Spleen (tissue), 11 donors: Measurements from ENCODE around the gene MAP2K5. TPM values are rescaled to one million over a fixed set of nuclear protein-coding genes. Genes with fewer than 3 reads are reported as not detected.

ENCODE experiments used
- DNase-seq: peaks from one replicate; pipeline ENCODE4 v3.0.0-alpha.2; 2020
- H3K27ac ChIP-seq, 8 donors: fragments of 200-600 bp; sonication (generic) in 7 of 8; 1 replicate in 4 of 8; 2 replicates in 4 of 8; pipeline versions ENCODE4 v1.5.0 to v1.8.0; 2016 to 2021; ENCODE audit warnings: inconsistent platforms in 4 of 8, mild to moderate bottlenecking in 4 of 8, moderate library complexity in 1 of 8
- H3K27me3 ChIP-seq, 7 donors: fragments of 200-600 bp; sonication (generic) in 6 of 7; replicated peaks in 1 of 7; 1 replicate in 4 of 7; 2 replicates in 3 of 7; pipeline versions ENCODE4 v1.5.0 to v1.8.0; 2016 to 2021; ENCODE audit warnings: inconsistent platforms in 3 of 7, mild to moderate bottlenecking in 1 of 7
- H3K36me3 ChIP-seq, 6 donors: fragments of 200-600 bp; sonication (generic) in 5 of 6; 1 replicate in 4 of 6; 2 replicates in 2 of 6; pipeline versions ENCODE4 v1.5.0 to v1.8.0; 2016 to 2021; ENCODE audit warnings: inconsistent platforms in 2 of 6
- H3K4me1 ChIP-seq, 6 donors: fragments of 200-600 bp; sonication (generic) in 5 of 6; 1 replicate in 3 of 6; 2 replicates in 3 of 6; pipeline versions ENCODE4 v1.5.0 to v1.8.0; 2016 to 2021; ENCODE audit warnings: inconsistent platforms in 3 of 6
- H3K4me3 ChIP-seq, 8 donors: fragments of 200-600 bp; sonication (generic) in 7 of 8; 1 replicate in 4 of 8; 2 replicates in 4 of 8; pipeline versions ENCODE4 v1.5.0 to v1.8.0; 2016 to 2021; ENCODE audit warnings: inconsistent platforms in 4 of 8, mild to moderate bottlenecking in 4 of 8, moderate library complexity in 2 of 8
- H3K9me3 ChIP-seq, 8 donors: fragments of 200-600 bp; sonication (generic) in 7 of 8; 1 replicate in 4 of 8; 2 replicates in 4 of 8; pipeline versions ENCODE4 v1.5.0 to v1.8.0; 2016 to 2021; ENCODE audit warnings: inconsistent platforms in 4 of 8
- CTCF ChIP-seq, 11 experiments: fragments of 200-600 bp in 7 of 11; fragments of 450-650 bp in 4 of 11; sonication (generic) in 4 of 11; IDR thresholded peaks in 8 of 11; conservative IDR thresholded peaks in 3 of 11; 1 replicate in 7 of 11; 2 replicates in 4 of 11; pipeline versions ENCODE4 v1.4.0 to v1.8.0; 2016 to 2021; ENCODE audit warnings: antibody characterized with exemption in 11 of 11, inconsistent platforms in 4 of 11, mild to moderate bottlenecking in 1 of 11
- POLR2A ChIP-seq, 3 donors: fragments of 450-650 bp; IDR thresholded peaks; one replicate each; pipeline ENCODE4 v1.5.1; 2017; ENCODE audit warnings: antibody characterized with exemption in 3 of 3, mild to moderate bottlenecking in 1 of 3
- POLR2AphosphoS5 ChIP-seq, 3 donors: sonication (generic); formaldehyde crosslinking; IDR thresholded peaks; one replicate each; pipeline ENCODE4 v1.5.1; 2017; ENCODE audit warnings: antibody characterized with exemption in 3 of 3
- WGBS, 5 donors: extraction: QIAGEN DNeasy Blood & Tissue Kit in 3 of 5; methylation state at CpG; one replicate each; pipeline versions ENCODE4 v1.1.5 to v1.1.7; 2013 to 2018; 5-methylcytosine and 5-hydroxymethylcytosine counted together
- intact Hi-C: fragments of 100-400 bp; cut with DNase I; formaldehyde crosslinking; loops from one replicate; pipeline ENCODE4 v1.15.0; 2023; ENCODE audit warnings: low total_unique reads
- polyA plus RNA-seq, 3 donors: library from polyadenylated mRNA; stranded (reverse); fragments of 200-250 nt; gene quantifications; one replicate each; pipeline ENCODE4 v1.2.1, GENCODE V29; 2013
- total RNA-seq, 7 donors: library from RNA; depleted of rRNA in 3 of 7; stranded (reverse); fragments of >200 nt in 3 of 7; fragmentation: NEBNext Ultra II Directional in 4 of 7; extraction: Animal tissue kit (Norgen Biotek cat#: 25700) in 4 of 7; gene quantifications; one replicate each; pipeline versions ENCODE4 v1.1.0 to v1.2.1, GENCODE V29; 2016 to 2021
- donor health status: healthy with polysubstance abuse.
- donor health status: DM: no; HTN: no; CAD: no; lungs with moderate emphysema.
- donor health status: DM: no; HTN: no; CAD: no.
- donor health status: Bipolar disorder and iron deficiency.
- donor health status: healthy.
- donor health status: DM: no; HTN: no; CAD: no.
- donor health status: DM: yes; HTN: yes; CAD: no.

The MAP2K5 gene
- total and polyA plus RNA-seq, 10 donors, result 8.4 to 30.4 (median 14.6) TPM

- no peaks in the 10 kb centered on the region for H3K9me3 ChIP-seq
- no peak overlapping the region for H3K27ac ChIP-seq
- no peak for TF ChIP-seq POLR2A (IDR thresholded peaks at IDR 0.05)
- no peaks in the 10 kb centered on the region for H3K36me3 ChIP-seq
- peaks cover 5 to 67% (median 57%) of the 10 kb centered on the region in 7 donors for H3K27me3 ChIP-seq
- peaks cover 24 to 80% (median 58%) of the 10 kb centered on the region in 6 donors for H3K4me1 ChIP-seq
- 2 to 4% (median 4%) methylated on average over 37 to 59 of the region's 59 CpGs for WGBS, 5 donors
- intact Hi-C loops, result loop anchor here (2.0 to 5.0 kb wide), 2 partner anchors 313 to 379 kb away; partner anchors contain the start of gene C15orf61
- peak overlapping the region; percentile 24 to 68 (median 44) for H3K4me3 ChIP-seq
- DNase-seq, result peak; percentile 82
Measured at GRCh38 chr15:67835297-67836133, 293.0 kb downstream of the MAP2K5 start.

GRCh38 chr15:67836134-67836455 lies 293.6 kb downstream of the MAP2K5 start:
- intact Hi-C loops, result loop anchor here (2.0 to 5.0 kb wide), 2 partner anchors 314 to 379 kb away; partner anchors contain the start of gene C15orf61
- H3K9me3 ChIP-seq, result no peaks in the 10 kb centered on the region
- peaks cover 4 to 61% (median 51%) of the 10 kb centered on the region in 7 donors for H3K27me3 ChIP-seq
- peak overlapping the region; percentile 24 to 68 (median 44) for H3K4me3 ChIP-seq
- H3K36me3 ChIP-seq, result no peaks in the 10 kb centered on the region
- no peak for TF ChIP-seq POLR2AphosphoS5 (IDR thresholded peaks at IDR 0.05)
- TF ChIP-seq POLR2A (IDR thresholded peaks at IDR 0.05), result no peak
- no peak for TF ChIP-seq CTCF (IDR thresholded peaks at IDR 0.05 in 8 of 11, conservative IDR thresholded peaks at IDR 0.05 in 3 of 11)
- H3K27ac ChIP-seq, result no peak overlapping the region
- DNase-seq, result no peak
- peaks cover 24 to 85% (median 62%) of the 10 kb centered on the region in 6 donors for H3K4me1 ChIP-seq
- 1 to 4% (median 2%) methylated on average over 13 to 16 of the region's 16 CpGs for WGBS, 5 donors

- H3K27ac ChIP-seq, result no peak overlapping the region
- H3K27me3 ChIP-seq, result peaks cover 4 to 57% (median 48%) of the 10 kb centered on the region in 7 donors
- peak; percentile 80 for DNase-seq
- H3K4me3 ChIP-seq, result peak overlapping the region in 7 of 8 donors; percentile 24 to 68 (median 44)
- intact Hi-C loops, result loop anchor here (2.0 to 5.0 kb wide), 2 partner anchors 314 to 380 kb away; partner anchors contain the start of gene C15orf61
- H3K4me1 ChIP-seq, result peaks cover 28 to 89% (median 66%) of the 10 kb centered on the region in 6 donors
- TF ChIP-seq POLR2A (IDR thresholded peaks at IDR 0.05) (no peak), CTCF (IDR thresholded peaks at IDR 0.05 in 8 of 11, conservative IDR thresholded peaks at IDR 0.05 in 3 of 11) (peak; percentile 73 to 95 (median 87)), POLR2AphosphoS5 (IDR thresholded peaks at IDR 0.05) (no peak)
- H3K36me3 ChIP-seq, result no peaks in the 10 kb centered on the region
- 13 to 39% (median 36%) methylated on average over 6 to 8 of the region's 8 CpGs for WGBS, 5 donors
- H3K9me3 ChIP-seq, result no peaks in the 10 kb centered on the region
Measured at GRCh38 chr15:67836477-67836876, 294.0 kb downstream of the MAP2K5 start.

GRCh38 chr15:67836955-67837354 lies 294.5 kb downstream of the MAP2K5 start:
- intact Hi-C loops, result loop anchor here (2.0 to 5.0 kb wide), 2 partner anchors 315 to 380 kb away; partner anchors contain the start of gene C15orf61
- peaks cover 4 to 52% (median 43%) of the 10 kb centered on the region in 7 donors for H3K27me3 ChIP-seq

More at GRCh38 chr15:67836955-67837354, 294.5 kb downstream of the MAP2K5 start:
- TF ChIP-seq POLR2AphosphoS5 (IDR thresholded peaks at IDR 0.05) (no peak), POLR2A (IDR thresholded peaks at IDR 0.05) (no peak), CTCF (IDR thresholded peaks at IDR 0.05 in 8 of 11, conservative IDR thresholded peaks at IDR 0.05 in 3 of 11) (no peak)
- DNase-seq, result peak; percentile 29
- Histone ChIP-seq H3K4me3 (no peak overlapping the region), H3K4me1 (peaks cover 29 to 92% (median 69%) of the 10 kb centered on the region in 6 donors), H3K36me3 (no peaks in the 10 kb centered on the region), H3K9me3 (no peaks in the 10 kb centered on the region), H3K27ac (no peak overlapping the region)
- 50 to 70% (median 60%) methylated on average over 2 of the region's 2 CpGs for WGBS, 5 donors
